Endodermal cell (in vitro differentiated cells): ENCODE data around the gene AKAP10. TPM values are rescaled to one million over a fixed set of nuclear protein-coding genes. Genes with fewer than 3 reads are reported as not detected.

ENCODE experiments used
- DNase-seq: peaks from one replicate; pipeline ENCODE4 v3.0.0-alpha.2; 2017
- H3K27ac ChIP-seq: 2 replicates; pipeline ENCODE4 v1.5.1; 2013; ENCODE audit warnings: mild to moderate bottlenecking, low read depth, low read length, moderate library complexity
- H3K27me3 ChIP-seq: 2 replicates; pipeline ENCODE4 v1.6.1; 2013; ENCODE audit warnings: mild to moderate bottlenecking, low read length, moderate library complexity; ENCODE audit not compliant: insufficient read depth, control insufficient read depth, poor library complexity, severe bottlenecking
- H3K36me3 ChIP-seq: 2 replicates; pipeline ENCODE4 v1.7.0; 2013; ENCODE audit warnings: mild to moderate bottlenecking, low read length, moderate library complexity; ENCODE audit not compliant: control insufficient read depth, insufficient read depth
- H3K4me1 ChIP-seq: one replicate; pipeline ENCODE4 v1.7.0; 2013; ENCODE audit warnings: low read length; ENCODE audit not compliant: control insufficient read depth, insufficient read depth
- H3K4me3 ChIP-seq: 2 replicates; pipeline ENCODE4 v1.5.1; 2013; ENCODE audit warnings: mild to moderate bottlenecking, low read length, moderate library complexity
- H3K9ac ChIP-seq: 2 replicates; pipeline ENCODE4 v1.6.1; 2013; ENCODE audit warnings: mild to moderate bottlenecking, low read length, moderate library complexity; ENCODE audit not compliant: poor library complexity, severe bottlenecking; ENCODE audit errors: extremely low read depth
- H3K9me3 ChIP-seq: 2 replicates; pipeline ENCODE4 v1.6.1; 2013; ENCODE audit warnings: mild to moderate bottlenecking, low read length, moderate library complexity; ENCODE audit not compliant: control insufficient read depth
- H3K27ac Mint-ChIP-seq: 2 replicates; pipeline ENCODE4 v1.8.0; 2020; ENCODE audit warnings: mixed read lengths
- H3K27me3 Mint-ChIP-seq: 2 replicates; pipeline ENCODE4 v1.8.0; 2021; ENCODE audit warnings: mild to moderate bottlenecking, mixed read lengths; ENCODE audit not compliant: insufficient read depth
- H3K36me3 Mint-ChIP-seq: 2 replicates; pipeline ENCODE4 v1.8.0; 2020; ENCODE audit warnings: low read depth, mixed read lengths
- H3K4me1 Mint-ChIP-seq: 2 replicates; pipeline ENCODE4 v1.8.0; 2020; ENCODE audit warnings: mixed read lengths
- H3K4me3 Mint-ChIP-seq: 2 replicates; pipeline ENCODE4 v1.8.0; 2020; ENCODE audit warnings: mild to moderate bottlenecking, moderate library complexity, mixed read lengths
- H3K9me3 Mint-ChIP-seq: 2 replicates; pipeline ENCODE4 v1.8.0; 2020; ENCODE audit warnings: mild to moderate bottlenecking, mixed read lengths
- CTCF ChIP-seq: fragments of 200-600 bp; sonication (generic); conservative IDR thresholded peaks from 2 replicates; pipeline ENCODE4 v1.5.0; 2021; ENCODE audit warnings: antibody characterized with exemption, mild to moderate bottlenecking
- WGBS, 2 experiments: methylation state at CpG; one replicate each; pipeline versions ENCODE4 v1.1.5 to v1.1.7; 2013; ENCODE audit warnings: missing lambda C conversion rate in 2 of 2, mixed read lengths in 1 of 2; ENCODE audit not compliant: insufficient coverage in 1 of 2, insufficient read length in 1 of 2; 5-methylcytosine and 5-hydroxymethylcytosine counted together
- total RNA-seq, 2 donors: library from RNA; stranded (reverse); fragmentation: NEBNext Ultra II Directional in 1 of 2; extraction: Animal tissue kit (Norgen Biotek cat#: 25700) in 1 of 2; gene quantifications; 2 replicates in 1 of 2; 3 replicates in 1 of 2; pipeline ENCODE4 v1.2.1, GENCODE V29; 2021

Gene AKAP10
- total RNA-seq, 2 donors from 2014 or later, result 29.6 to 39.1 TPM

DNA sequence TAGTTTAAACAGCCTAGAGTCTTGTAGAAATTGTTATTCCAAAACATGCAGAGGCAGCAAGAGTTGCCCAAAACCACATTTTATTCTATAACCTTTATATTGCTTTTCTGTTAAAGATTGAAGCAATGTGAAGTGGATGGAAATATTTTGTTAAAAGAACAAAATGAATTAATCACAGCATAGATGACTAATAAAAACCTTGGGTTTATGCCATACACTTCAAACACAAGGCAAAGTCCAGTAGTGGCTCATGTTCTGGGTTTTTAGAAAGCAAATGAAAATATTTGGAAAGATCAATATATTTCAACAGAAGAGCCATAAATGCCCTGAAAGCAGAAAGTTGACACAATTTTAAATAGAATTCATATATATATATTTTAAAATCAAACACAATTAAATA lies 73.2 kb downstream of the AKAP10 start:
- no peak overlapping the region for H3K27ac Mint-ChIP-seq
- Histone ChIP-seq H3K4me1 (no peaks in the 10 kb centered on the region), H3K27me3 (no peaks in the 10 kb centered on the region), H3K4me3 (no peak overlapping the region), H3K27ac (no peak overlapping the region), H3K36me3 (peaks cover 85% of the 10 kb centered on the region), H3K9me3 (no peaks in the 10 kb centered on the region), H3K9ac (no peak overlapping the region)
- no peaks in the 10 kb centered on the region for H3K9me3 Mint-ChIP-seq
- no peak for DNase-seq
- H3K36me3 Mint-ChIP-seq, result peaks cover 72% of the 10 kb centered on the region
- TF ChIP-seq CTCF, result no peak
- no peaks in the 10 kb centered on the region for H3K27me3 Mint-ChIP-seq
- H3K4me1 Mint-ChIP-seq, result no peaks in the 10 kb centered on the region
- no peak overlapping the region for H3K4me3 Mint-ChIP-seq

DNA sequence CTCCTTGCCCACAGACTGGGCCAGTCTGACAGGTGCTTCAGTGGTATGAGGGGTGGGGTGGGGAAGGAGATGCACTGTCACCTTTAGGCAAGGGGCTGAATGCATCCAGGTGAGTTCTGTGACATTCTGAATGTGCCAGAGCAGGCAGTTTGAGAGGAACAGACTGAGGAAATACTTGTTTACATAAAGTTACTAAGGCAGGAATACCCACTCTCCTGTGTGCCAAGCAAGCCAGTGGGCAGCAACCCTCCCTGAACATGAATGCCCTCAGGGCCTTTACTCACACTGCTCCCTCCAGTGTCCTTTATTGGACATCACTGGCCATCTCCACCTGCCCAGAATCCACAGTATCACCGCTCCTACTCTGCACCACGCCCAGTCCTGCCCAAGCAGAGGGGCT lies 76.8 kb downstream of the AKAP10 start:
- Mint-ChIP-seq H3K36me3 (peaks cover 47% of the 10 kb centered on the region), H3K9me3 (no peaks in the 10 kb centered on the region), H3K27me3 (no peaks in the 10 kb centered on the region), H3K4me3 (no peak overlapping the region), H3K4me1 (peaks cover 3% of the 10 kb centered on the region), H3K27ac (no peak overlapping the region)
- no peaks in the 10 kb centered on the region for H3K9me3 ChIP-seq
- H3K27me3 ChIP-seq, result no peaks in the 10 kb centered on the region
- 95% methylated on average over 2 of the region's 2 CpGs; no CpG with 5 or more reads in 1 of the 2 experiments for WGBS, 2 experiments
- DNase-seq, result no peak
- H3K9ac ChIP-seq, result no peak overlapping the region
- H3K27ac ChIP-seq, result no peak overlapping the region
- H3K4me3 ChIP-seq, result no peak overlapping the region
- no peaks in the 10 kb centered on the region for H3K4me1 ChIP-seq
- H3K36me3 ChIP-seq, result peaks cover 55% of the 10 kb centered on the region
- TF ChIP-seq CTCF, result no peak

DNA sequence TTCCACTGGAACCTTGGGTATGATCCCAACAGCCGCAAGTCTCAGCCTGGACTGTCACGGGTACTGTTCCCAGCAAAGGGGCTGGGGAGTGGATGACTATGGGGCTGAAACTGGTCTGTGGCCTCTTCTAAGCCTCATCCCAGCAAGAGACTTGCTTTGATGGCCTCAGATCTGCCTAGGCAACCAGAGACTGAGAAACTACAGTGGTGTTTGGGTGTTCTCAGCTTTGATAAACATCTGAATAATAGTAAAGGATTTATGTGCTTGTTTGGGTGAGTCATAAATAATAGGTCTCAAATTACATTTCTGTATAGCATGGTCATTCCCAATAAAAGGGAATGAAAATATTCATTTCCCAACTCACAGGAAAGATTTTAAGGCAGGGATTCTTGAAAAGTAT lies 79.7 kb downstream of the AKAP10 start:
- H3K36me3 Mint-ChIP-seq, result peaks cover 22% of the 10 kb centered on the region
- no peak overlapping the region for H3K4me3 ChIP-seq
- peak overlapping the region; percentile 12 for H3K27ac ChIP-seq
- H3K27me3 Mint-ChIP-seq, result no peaks in the 10 kb centered on the region
- peak overlapping the region; percentile 69 for H3K27ac Mint-ChIP-seq
- peaks cover 28% of the 10 kb centered on the region for H3K36me3 ChIP-seq
- peaks cover 3% of the 10 kb centered on the region for H3K4me1 Mint-ChIP-seq
- no peak for DNase-seq
- no peaks in the 10 kb centered on the region for H3K27me3 ChIP-seq
- H3K9ac ChIP-seq, result no peak overlapping the region
- no peak overlapping the region for H3K4me3 Mint-ChIP-seq
- H3K9me3 Mint-ChIP-seq, result no peaks in the 10 kb centered on the region
- no peaks in the 10 kb centered on the region for H3K4me1 ChIP-seq
- no peak for TF ChIP-seq CTCF
- 92 to 100% methylated on average over 2 of the region's 2 CpGs for whole genome bisulfite sequencing, 2 experiments
- H3K9me3 ChIP-seq, result no peaks in the 10 kb centered on the region
